T-helper 2 cell treated with Interferon-gamma antibody and Interleukin-4, amounts not matched to agents 5 μg/mL and 100 μg/mL, for 36 hours (primary cell): ENCODE data around the gene DPP8.

Experiments used
- DNase-seq: peaks from one replicate; pipeline ENCODE4 v3.0.0; 2021; ENCODE audit warnings: low spot score
- H3K27ac Mint-ChIP-seq: one replicate; pipeline ENCODE4 v1.8.0; 2021; ENCODE audit warnings: mild to moderate bottlenecking, mixed read lengths
- H3K27me3 Mint-ChIP-seq: one replicate; pipeline ENCODE4 v1.8.0; 2021; ENCODE audit warnings: low read depth, mixed read lengths
- H3K36me3 Mint-ChIP-seq: one replicate; pipeline ENCODE4 v1.8.0; 2021; ENCODE audit warnings: low read depth, mixed read lengths
- H3K4me1 Mint-ChIP-seq: one replicate; pipeline ENCODE4 v1.8.0; 2021; ENCODE audit warnings: low read depth, mixed read lengths
- H3K4me3 Mint-ChIP-seq: one replicate; pipeline ENCODE4 v1.8.0; 2022; ENCODE audit warnings: mild to moderate bottlenecking, moderate library complexity, mixed read lengths
- H3K9me3 Mint-ChIP-seq: one replicate; pipeline ENCODE4 v1.8.0; 2021; ENCODE audit warnings: mixed read lengths

The DPP8 gene

DNA sequence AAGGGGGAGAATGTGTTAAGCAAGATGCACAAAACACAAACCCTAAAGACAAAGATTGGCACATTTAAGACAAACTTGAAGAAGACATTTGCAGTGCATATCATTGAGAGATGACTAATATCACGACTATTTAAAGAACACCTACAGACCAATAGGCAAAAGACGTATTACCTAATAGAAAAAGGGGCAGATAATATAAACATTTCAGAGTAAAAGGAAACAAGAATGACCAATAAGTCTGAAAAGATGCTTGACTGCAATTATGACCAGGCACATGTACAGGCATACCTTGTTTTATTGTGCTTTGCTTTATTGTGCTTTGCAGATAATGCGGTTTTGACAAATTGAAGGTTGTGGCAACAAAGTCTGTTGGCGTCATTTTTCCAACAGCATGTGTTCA, 17.7 kb upstream of the DPP8 start:
- no peak for DNase-seq
- Mint-ChIP-seq H3K27ac (no peak overlapping the region), H3K9me3 (no peaks in the 10 kb centered on the region), H3K36me3 (no peaks in the 10 kb centered on the region), H3K4me3 (no peak overlapping the region), H3K27me3 (no peaks in the 10 kb centered on the region), H3K4me1 (peaks cover 24% of the 10 kb centered on the region)

DNA sequence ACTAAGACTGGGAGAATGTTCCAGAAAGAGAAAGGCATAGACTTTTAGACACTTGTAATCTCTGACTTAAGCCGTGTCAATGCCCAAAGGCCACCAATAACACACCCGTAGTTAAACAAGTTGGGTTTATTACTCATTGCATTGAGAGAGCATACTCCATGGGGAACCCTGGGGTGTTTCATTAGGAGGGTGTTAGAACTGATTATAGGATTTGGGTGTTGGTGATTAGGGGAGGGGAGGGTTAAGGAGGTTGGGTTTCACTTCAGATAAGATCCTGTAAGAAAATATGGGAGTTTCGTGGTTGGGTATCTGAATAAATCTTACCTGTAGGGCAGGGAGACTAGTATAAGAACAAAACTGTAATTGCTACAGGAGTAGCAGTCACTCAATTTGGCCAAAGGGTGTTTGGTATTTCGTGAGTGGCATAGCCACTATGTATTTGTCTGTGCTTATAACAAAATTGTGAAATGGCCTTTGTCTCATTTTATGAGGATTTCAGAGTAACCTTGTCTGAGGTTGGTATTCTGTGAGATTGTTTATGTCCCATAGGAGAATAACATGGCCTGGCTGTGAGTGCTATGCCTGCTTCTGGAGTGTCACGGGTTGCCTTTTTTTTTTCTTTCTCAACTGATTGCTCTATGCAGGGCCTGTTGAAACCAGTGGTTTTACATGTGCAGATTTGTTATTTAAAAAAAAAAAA, 15.7 kb upstream of the DPP8 start:
- H3K4me3 Mint-ChIP-seq = peak overlapping the region; percentile 6
- H3K27ac Mint-ChIP-seq = no peak overlapping the region
- peaks cover 28% of the 10 kb centered on the region for H3K4me1 Mint-ChIP-seq
- no peaks in the 10 kb centered on the region for H3K9me3 Mint-ChIP-seq
- DNase-seq = no peak
- H3K36me3 Mint-ChIP-seq = no peaks in the 10 kb centered on the region
- H3K27me3 Mint-ChIP-seq = no peaks in the 10 kb centered on the region

DNA sequence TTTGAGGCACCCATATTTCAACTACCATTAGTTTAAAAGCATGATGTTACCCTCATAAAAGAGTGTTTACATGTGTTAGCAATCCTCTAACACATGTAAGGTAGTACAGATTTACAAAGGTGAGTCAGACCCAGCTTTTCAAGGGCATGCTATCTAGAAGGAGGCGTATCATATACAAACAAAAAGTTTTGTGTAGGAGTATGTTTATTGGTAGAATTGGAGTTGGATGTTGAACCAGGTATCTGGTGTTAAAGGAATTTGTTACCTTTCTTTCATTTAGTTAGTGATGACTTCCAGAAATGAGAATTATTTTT, 15.2 kb upstream of the DPP8 start:
- Mint-ChIP-seq H3K9me3 (no peaks in the 10 kb centered on the region), H3K36me3 (no peaks in the 10 kb centered on the region), H3K4me1 (peaks cover 28% of the 10 kb centered on the region), H3K27ac (no peak overlapping the region), H3K4me3 (peak overlapping the region; percentile 6), H3K27me3 (no peaks in the 10 kb centered on the region)
- no peak for DNase-seq

DNA sequence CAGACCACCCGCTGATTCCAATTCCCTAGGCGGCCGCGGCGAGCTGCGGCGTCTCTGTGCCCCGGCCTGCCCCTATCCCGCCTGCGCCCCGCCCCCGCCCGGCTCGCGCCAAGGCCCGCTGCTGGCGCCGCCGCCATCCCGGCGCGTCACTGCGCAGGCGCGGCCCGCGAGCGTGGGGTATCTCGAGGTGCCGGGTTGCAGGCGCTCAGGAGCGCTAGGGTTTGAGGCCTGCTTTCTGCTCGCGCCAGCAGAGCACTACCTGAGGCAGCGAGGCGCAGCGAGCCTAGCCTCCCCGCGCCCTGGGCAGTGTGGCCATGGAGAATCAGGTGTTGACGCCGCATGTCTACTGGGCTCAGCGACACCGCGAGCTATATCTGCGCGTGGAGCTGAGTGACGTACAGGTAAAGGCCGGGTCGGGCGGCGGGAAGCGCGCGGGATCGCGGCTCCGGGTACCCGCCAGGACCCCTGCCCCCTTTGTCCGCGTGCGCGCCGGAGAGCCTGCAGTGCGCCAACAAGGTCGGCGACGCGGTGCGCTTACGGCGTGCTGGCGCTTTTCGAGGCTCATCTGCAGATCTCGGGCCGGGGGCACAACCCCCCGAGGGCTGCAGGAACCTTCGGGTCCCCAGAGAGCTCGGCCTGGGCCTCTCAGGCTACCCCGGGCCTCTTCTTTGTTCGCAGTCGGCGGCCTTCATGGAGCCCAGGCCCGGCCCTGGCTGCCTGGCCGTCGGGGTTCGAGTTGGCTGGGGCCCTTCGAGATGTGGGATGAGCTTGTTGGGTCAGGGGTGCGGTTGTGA, 13.0 kb upstream of the DPP8 start, which contains the start of gene HACD3:
HACD3 (plus strand) TSS at position 146 of the 794 bp plus-strand sequence; CDS start at position 315, 169 bp downstream.
- peak; percentile 92 for DNase-seq
- no peaks in the 10 kb centered on the region for H3K9me3 Mint-ChIP-seq
- peaks cover 28% of the 10 kb centered on the region for H3K4me1 Mint-ChIP-seq
- H3K27me3 Mint-ChIP-seq = no peaks in the 10 kb centered on the region
- no peaks in the 10 kb centered on the region for H3K36me3 Mint-ChIP-seq
- peak within 1 kb of the TSS; percentile 88 for H3K27ac Mint-ChIP-seq
- H3K4me3 Mint-ChIP-seq = peak within 1 kb of the TSS; percentile 87

DNA sequence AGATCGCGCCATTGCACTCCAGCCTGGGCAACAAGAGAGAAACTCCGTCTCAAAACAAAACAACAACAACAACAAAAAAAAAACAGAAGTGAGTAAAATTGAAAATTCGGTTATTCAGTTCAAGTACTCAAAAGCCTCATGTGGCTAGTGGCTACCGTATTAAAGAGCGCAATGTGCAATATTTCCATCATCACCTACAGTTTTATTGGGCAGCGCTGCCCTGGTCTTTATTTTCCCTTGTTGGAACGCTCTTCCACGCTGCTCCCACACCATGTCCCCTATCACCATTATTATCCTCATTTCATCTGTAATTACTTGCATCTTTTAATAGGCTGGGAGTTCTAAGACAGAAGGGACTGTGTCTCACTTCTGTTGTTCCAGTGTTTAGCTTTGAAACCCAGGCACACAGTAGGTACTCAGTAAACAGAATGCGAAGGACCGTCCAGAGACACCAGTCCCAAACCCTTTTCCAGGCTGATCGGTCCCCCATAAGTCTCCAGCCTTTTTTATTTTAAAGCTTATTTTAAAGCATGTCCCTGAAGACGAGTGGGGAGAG, 12.4 kb upstream of the DPP8 start:
- H3K36me3 Mint-ChIP-seq = no peaks in the 10 kb centered on the region
- H3K27me3 Mint-ChIP-seq = no peaks in the 10 kb centered on the region
- peaks cover 28% of the 10 kb centered on the region for H3K4me1 Mint-ChIP-seq
- peak overlapping the region; percentile 64 for H3K27ac Mint-ChIP-seq
- H3K9me3 Mint-ChIP-seq = no peaks in the 10 kb centered on the region
- no peak for DNase-seq
- peak overlapping the region; percentile 87 for H3K4me3 Mint-ChIP-seq

DNA sequence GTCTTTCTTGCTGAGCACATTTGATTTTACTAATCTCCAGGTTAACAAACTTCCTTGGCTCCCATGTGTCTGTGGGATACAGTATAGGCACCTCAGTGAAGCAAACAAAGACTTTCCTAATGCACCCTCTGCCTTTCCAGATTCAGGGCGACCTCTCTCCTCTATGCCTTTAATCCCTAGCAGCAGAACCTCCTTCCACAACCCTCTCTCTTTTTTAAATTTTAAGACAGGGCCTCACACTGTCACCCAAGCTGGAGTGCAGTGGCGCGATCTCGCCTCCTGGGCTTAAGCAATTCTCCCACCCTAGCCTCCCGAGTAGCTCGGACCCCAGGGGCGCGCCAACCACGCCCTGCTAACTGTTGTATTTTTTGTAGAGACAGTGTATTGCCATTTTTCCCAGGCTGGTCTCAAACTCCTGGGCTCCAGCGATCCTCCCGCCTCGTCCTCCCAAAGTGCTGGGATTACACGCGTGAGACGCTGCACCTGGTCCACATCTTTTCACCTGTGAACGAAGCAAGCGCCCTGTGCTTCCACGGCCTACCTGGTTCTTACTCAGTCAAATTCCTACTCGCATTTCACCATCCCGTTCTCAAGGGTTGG, 11.1 kb upstream of the DPP8 start:
- Mint-ChIP-seq H3K4me1 (peaks cover 21% of the 10 kb centered on the region), H3K27ac (no peak overlapping the region), H3K27me3 (no peaks in the 10 kb centered on the region), H3K4me3 (no peak overlapping the region), H3K36me3 (no peaks in the 10 kb centered on the region), H3K9me3 (no peaks in the 10 kb centered on the region)
- DNase-seq = no peak

DNA sequence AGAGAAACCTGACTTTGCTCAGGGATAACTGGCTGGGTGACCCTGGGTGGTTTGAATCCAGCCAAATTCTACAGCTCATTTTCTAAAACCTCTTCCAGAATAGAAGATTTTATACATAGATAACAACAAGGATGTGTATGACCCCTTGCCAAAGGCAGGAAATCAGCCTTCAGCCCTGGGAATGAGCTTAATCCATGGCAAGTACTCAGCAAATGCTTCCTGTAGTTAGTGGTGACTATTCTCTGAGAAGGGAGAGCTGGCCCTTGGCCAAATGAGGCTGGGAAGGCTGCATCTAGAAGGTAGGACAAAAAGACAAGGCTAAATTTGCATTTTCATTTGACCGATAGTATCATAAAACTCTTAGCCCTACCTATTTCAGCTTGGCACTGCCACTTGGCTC, 8.1 kb upstream of the DPP8 start:
- no peak for DNase-seq
- peaks cover 8% of the 10 kb centered on the region for H3K4me1 Mint-ChIP-seq
- H3K27me3 Mint-ChIP-seq = no peaks in the 10 kb centered on the region
- H3K9me3 Mint-ChIP-seq = no peaks in the 10 kb centered on the region
- H3K36me3 Mint-ChIP-seq = no peaks in the 10 kb centered on the region
- no peak overlapping the region for H3K4me3 Mint-ChIP-seq
- no peak overlapping the region for H3K27ac Mint-ChIP-seq

DNA sequence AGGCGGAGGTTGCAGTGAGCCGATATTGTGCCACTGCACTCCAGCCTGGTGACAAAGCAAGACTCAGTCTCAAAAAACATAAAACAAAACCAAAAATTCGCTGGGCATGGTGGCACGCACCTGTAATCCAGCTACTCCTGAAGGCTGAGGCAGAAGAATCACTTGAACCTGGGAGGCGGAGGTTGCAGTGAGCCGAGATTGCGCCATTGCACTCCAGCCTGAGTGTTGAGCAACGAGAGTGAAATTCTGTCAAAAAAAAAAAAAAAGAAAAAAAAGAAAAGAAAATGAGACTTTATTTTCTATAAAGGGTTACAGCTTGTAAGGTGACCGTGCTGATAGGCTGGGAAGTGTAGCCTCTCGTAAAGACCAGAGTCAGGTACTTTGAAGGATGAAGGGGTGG, 6.7 kb upstream of the DPP8 start:
- no peaks in the 10 kb centered on the region for H3K9me3 Mint-ChIP-seq

DNA sequence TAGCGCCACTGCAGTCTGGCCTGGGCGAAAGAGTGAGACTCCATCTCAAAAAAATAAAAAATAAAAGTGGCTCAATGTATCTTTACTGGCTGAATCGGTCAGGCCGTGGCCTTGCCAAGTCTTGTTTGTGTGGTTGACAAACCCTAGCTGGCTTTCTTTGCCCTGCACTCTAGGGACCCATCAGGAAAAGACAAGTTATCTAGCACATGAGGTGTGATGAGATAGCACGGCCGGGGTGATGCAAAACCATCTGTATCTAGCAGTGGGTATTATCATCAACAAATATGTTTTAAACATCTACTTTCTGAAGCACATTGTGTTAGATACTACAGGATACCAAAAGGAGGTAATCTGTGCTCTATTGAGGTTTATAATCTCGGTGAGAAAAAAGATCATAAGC, 3.9 kb upstream of the DPP8 start:
- no peak overlapping the region for H3K4me3 Mint-ChIP-seq
- no peaks in the 10 kb centered on the region for H3K9me3 Mint-ChIP-seq
- H3K4me1 Mint-ChIP-seq = peaks cover 8% of the 10 kb centered on the region
- H3K36me3 Mint-ChIP-seq = peaks cover 5% of the 10 kb centered on the region
- H3K27me3 Mint-ChIP-seq = no peaks in the 10 kb centered on the region
- DNase-seq = no peak
- H3K27ac Mint-ChIP-seq = no peak overlapping the region

More for the DNA sequence above, 6.7 kb upstream of the DPP8 start:
- H3K27ac Mint-ChIP-seq = no peak overlapping the region
- no peak for DNase-seq
- peaks cover 3% of the 10 kb centered on the region for H3K4me1 Mint-ChIP-seq
- H3K4me3 Mint-ChIP-seq = no peak overlapping the region
- H3K36me3 Mint-ChIP-seq = no peaks in the 10 kb centered on the region
- no peaks in the 10 kb centered on the region for H3K27me3 Mint-ChIP-seq

DNA sequence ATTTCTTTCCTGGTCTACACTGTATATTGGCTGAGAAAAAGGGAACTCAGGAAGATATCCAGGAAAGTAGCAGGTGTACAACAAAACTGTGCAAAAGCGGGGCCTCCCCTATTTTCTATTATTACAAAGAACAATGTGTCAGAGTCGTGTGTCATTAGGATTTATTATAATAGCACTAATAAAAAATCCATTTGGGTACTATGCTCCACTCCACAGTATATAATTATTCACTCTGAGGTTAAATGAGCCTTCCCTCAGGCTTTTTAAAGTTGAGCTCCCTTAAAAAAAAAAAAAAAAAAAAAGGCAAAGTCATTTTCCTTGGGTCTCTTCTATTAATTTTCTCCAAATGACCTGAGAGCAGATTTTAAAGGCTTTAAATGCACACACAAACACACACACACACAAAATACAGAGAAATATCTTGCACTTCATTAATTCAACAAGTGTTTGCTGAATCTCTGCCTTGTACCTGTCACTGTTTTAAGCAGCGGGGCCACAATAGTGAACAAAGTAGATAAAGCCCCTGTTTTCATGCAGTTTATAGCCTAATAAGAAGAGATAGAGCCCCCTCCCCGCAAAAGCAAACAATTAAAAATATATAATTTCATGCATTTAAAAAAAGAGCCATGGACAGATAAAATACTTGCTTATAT, 1.3 kb upstream of the DPP8 start:
- Mint-ChIP-seq H3K27me3 (no peaks in the 10 kb centered on the region), H3K4me1 (peaks cover 24% of the 10 kb centered on the region), H3K9me3 (no peaks in the 10 kb centered on the region), H3K4me3 (no peak overlapping the region), H3K27ac (no peak overlapping the region), H3K36me3 (peaks cover 12% of the 10 kb centered on the region)
- DNase-seq = no peak

DNA sequence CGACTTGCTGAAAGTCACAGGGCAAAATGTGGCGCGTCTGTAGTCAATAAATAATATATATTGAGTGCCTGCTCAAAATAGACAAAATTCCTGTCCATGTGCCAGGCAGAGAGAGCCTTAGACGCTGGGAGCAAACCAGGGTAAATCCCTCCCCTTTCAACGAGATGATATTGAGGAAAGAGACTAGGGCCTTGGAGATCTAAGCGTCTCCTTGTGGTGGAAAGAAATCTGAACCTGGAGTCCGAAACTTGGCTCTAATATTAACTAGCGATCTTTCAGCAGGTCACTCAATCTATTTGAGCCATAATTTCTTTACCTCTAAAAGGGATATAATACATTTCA, 348 bp upstream of the DPP8 start:
- DNase-seq = no peak
- Mint-ChIP-seq H3K27ac (peak overlapping the region; percentile 98), H3K9me3 (no peaks in the 10 kb centered on the region), H3K36me3 (peaks cover 15% of the 10 kb centered on the region), H3K4me1 (peaks cover 25% of the 10 kb centered on the region), H3K27me3 (no peaks in the 10 kb centered on the region), H3K4me3 (peak overlapping the region; percentile 100)

DNA sequence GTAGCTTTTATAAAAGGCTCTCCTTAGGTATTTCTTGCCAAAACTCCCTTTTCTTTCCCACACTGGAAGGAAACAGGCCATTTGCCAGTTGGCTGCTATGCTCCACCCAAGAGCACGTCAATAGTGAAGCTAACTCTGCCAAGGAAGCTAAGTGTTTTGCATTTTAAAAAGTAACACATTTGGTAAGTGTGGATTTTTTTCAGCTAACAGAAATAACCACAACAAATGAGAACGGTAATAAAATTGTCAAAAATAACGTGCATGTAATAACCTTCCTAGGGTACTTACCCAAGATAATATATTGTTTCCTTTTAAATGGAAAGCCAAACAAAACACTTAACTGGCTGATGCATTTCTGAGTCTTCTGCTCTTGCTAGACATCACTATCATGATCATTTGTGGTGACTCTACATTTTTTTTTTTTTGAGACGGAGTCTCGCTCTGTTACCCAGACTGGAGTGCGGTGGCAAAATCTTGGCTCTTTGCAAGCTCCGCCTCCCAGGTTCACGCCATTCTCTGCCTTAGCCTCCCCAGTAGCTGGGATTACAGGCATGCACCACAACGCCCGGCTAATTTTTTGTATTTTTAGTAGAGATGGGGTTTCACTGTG, 4.6 kb downstream of the DPP8 start:
- H3K27ac Mint-ChIP-seq = no peak overlapping the region
- H3K4me3 Mint-ChIP-seq = no peak overlapping the region
- H3K36me3 Mint-ChIP-seq = peaks cover 30% of the 10 kb centered on the region
- no peaks in the 10 kb centered on the region for H3K27me3 Mint-ChIP-seq
- no peak for DNase-seq
- H3K9me3 Mint-ChIP-seq = no peaks in the 10 kb centered on the region
- peaks cover 29% of the 10 kb centered on the region for H3K4me1 Mint-ChIP-seq

DNA sequence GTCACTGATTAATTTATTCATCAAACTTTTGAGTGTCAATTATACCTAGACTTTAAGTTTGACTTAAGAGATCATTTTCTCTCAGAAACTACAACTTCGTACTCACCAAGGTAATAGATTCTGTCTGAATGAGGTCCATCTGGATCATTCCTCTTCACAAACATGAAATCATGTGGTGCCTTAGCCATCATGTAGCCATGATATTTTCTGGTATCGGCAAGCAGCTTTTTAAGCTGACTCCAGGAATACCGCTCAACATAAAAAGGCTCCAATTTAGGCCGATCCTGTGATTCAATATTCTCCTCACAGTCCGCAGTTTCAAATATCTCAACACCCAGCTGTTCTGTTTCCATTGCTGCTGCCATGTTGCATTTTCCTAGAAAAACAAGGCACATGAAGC, 5.3 kb downstream of the DPP8 start:
- H3K36me3 Mint-ChIP-seq = peaks cover 33% of the 10 kb centered on the region
- H3K4me1 Mint-ChIP-seq = peaks cover 30% of the 10 kb centered on the region
- H3K9me3 Mint-ChIP-seq = no peaks in the 10 kb centered on the region
- H3K27ac Mint-ChIP-seq = no peak overlapping the region
- no peaks in the 10 kb centered on the region for H3K27me3 Mint-ChIP-seq
- DNase-seq = no peak
- H3K4me3 Mint-ChIP-seq = no peak overlapping the region
